Upper lobe of left lung (tissue), 6 donors: ENCODE data around the gene PALLD. TPM values are rescaled to one million over a fixed set of nuclear protein-coding genes. Genes with fewer than 3 reads are reported as not detected.

Source experiments
- ATAC-seq, 2 donors: fragments of 200-7000 bp; cut with Tn5 transposase; one replicate each; pipeline ENCODE4 v1.9.1; 2022; ENCODE audit warnings: mild to moderate bottlenecking in 2 of 2, moderate library complexity in 2 of 2; ENCODE audit not compliant: low FRiP score in 2 of 2
- DNase-seq, 2 donors: peaks; one replicate each; pipeline ENCODE4 v3.0.0-alpha.2; 2019 to 2020
- H3K27ac ChIP-seq, 4 donors: fragments of 200-600 bp; sonication (generic); one replicate each; pipeline ENCODE4 v1.5.1; 2016 to 2019
- H3K27me3 ChIP-seq, 4 donors: fragments of 200-600 bp; sonication (generic); one replicate each; pipeline ENCODE4 v1.5.1; 2017 to 2019
- H3K36me3 ChIP-seq, 4 donors: fragments of 200-600 bp; sonication (generic); one replicate each; pipeline ENCODE4 v1.5.1; 2016 to 2019
- H3K4me1 ChIP-seq, 4 donors: fragments of 200-600 bp; sonication (generic); one replicate each; pipeline ENCODE4 v1.5.1; 2018 to 2019
- H3K4me3 ChIP-seq, 4 donors: fragments of 200-600 bp; sonication (generic); one replicate each; pipeline ENCODE4 v1.5.1; 2017 to 2019; ENCODE audit warnings: mild to moderate bottlenecking in 2 of 4, moderate library complexity in 1 of 4
- H3K9me3 ChIP-seq, 4 donors: fragments of 200-600 bp; sonication (generic); one replicate each; pipeline ENCODE4 v1.5.1; 2018 to 2019
- CTCF ChIP-seq, 6 experiments: fragments of 450-650 bp in 4 of 6; fragments of 200-600 bp in 2 of 6; sonication (generic) in 2 of 6; IDR thresholded peaks; one replicate each; pipeline ENCODE4 v1.5.1; 2016 to 2019; ENCODE audit warnings: antibody characterized with exemption in 6 of 6
- EP300 ChIP-seq, 4 donors: sonication (generic); formaldehyde crosslinking; IDR thresholded peaks; one replicate each; pipeline ENCODE4 v1.5.1; 2017; ENCODE audit warnings: antibody characterized with exemption in 4 of 4, control low read depth in 2 of 4
- POLR2A ChIP-seq, 4 donors: fragments of 450-650 bp; IDR thresholded peaks; one replicate each; pipeline ENCODE4 v1.5.1; 2016 to 2017; ENCODE audit warnings: antibody characterized with exemption in 4 of 4, mild to moderate bottlenecking in 2 of 4
- POLR2AphosphoS5 ChIP-seq, 2 donors: sonication (generic); formaldehyde crosslinking; IDR thresholded peaks; one replicate each; pipeline ENCODE4 v1.5.1; 2017; ENCODE audit warnings: antibody characterized with exemption in 2 of 2
- WGBS, 2 donors: methylation state at CpG; one replicate each; pipeline ENCODE4 v1.1.5; 2017 to 2018; 5-methylcytosine and 5-hydroxymethylcytosine counted together
- total RNA-seq, 6 donors: library from RNA; depleted of rRNA in 4 of 6; stranded (reverse); fragments of >200 nt in 4 of 6; gene quantifications; one replicate each; pipeline versions ENCODE4 v1.1.0 to v1.2.1, GENCODE V29; 2016 to 2021
- donor health status: DM: no; HTN: no; CAD: no; lungs with moderate emphysema.
- donor health status: DM: no; HTN: yes; CAD: no; lungs with severe emphysema.

The PALLD gene
- total RNA-seq, 6 donors from 2014 or later = 63.9 to 175 (median 134) TPM

GRCh38 chr4:168874083-168874482 is 377.2 kb downstream of the PALLD start:
- H3K36me3 ChIP-seq = no peaks in the 10 kb centered on the region
- TF ChIP-seq POLR2AphosphoS5 (IDR thresholded peaks at IDR 0.05) (no peak), POLR2A (IDR thresholded peaks at IDR 0.05) (no peak), CTCF (IDR thresholded peaks at IDR 0.05) (no peak), EP300 (IDR thresholded peaks at IDR 0.05) (no peak)
- ATAC-seq = no peak
- no peaks in the 10 kb centered on the region for H3K9me3 ChIP-seq
- peaks cover 6 to 21% (median 16%) of the 10 kb centered on the region in 4 donors for H3K4me1 ChIP-seq
- H3K27ac ChIP-seq = no peak overlapping the region
- no peak overlapping the region for H3K4me3 ChIP-seq
- DNase-seq = no peak
- H3K27me3 ChIP-seq = peaks cover 0 to 10% (median 0%) of the 10 kb centered on the region in 4 donors
- 78 to 85% methylated on average over 2 of the region's 2 CpGs for WGBS, 2 donors

- no peaks in the 10 kb centered on the region for H3K36me3 ChIP-seq
- DNase-seq (no peak), ATAC-seq (no peak)
- H3K27me3 ChIP-seq = peaks cover 0 to 10% (median 0%) of the 10 kb centered on the region in 4 donors
- peaks cover 11 to 25% (median 19%) of the 10 kb centered on the region in 4 donors for H3K4me1 ChIP-seq
- no peak for TF ChIP-seq CTCF (IDR thresholded peaks at IDR 0.05)
- TF ChIP-seq POLR2AphosphoS5 (IDR thresholded peaks at IDR 0.05) = no peak
- no peak for TF ChIP-seq POLR2A (IDR thresholded peaks at IDR 0.05)
- TF ChIP-seq EP300 (IDR thresholded peaks at IDR 0.05) = no peak
- H3K9me3 ChIP-seq = no peaks in the 10 kb centered on the region
- no peak overlapping the region for H3K27ac ChIP-seq
- 81 to 83% methylated on average over 1 of the region's 1 CpG for WGBS, 2 donors
- no peak overlapping the region for H3K4me3 ChIP-seq
Observed at GRCh38 chr4:168876106-168876505, 379.3 kb downstream of the PALLD start.

- WGBS, 2 donors = 10 to 32% methylated on average over 26 to 66 of the region's 108 CpGs
- peak; percentile 65 to 87 for ATAC-seq
- H3K27ac ChIP-seq = peak overlapping the region; percentile 48 to 84 (median 72)
- H3K27me3 ChIP-seq = peaks cover 0 to 10% (median 0%) of the 10 kb centered on the region in 4 donors
- H3K9me3 ChIP-seq = no peaks in the 10 kb centered on the region
- peak; percentile 51 to 92 for DNase-seq
- H3K4me3 ChIP-seq = peak overlapping the region; percentile 0 to 60 (median 54)
- TF ChIP-seq POLR2A (IDR thresholded peaks at IDR 0.05) (peak in 1 of 4 donors; percentile 52), EP300 (IDR thresholded peaks at IDR 0.05) (no peak), CTCF (IDR thresholded peaks at IDR 0.05) (no peak)
- peaks cover 11 to 25% (median 19%) of the 10 kb centered on the region in 4 donors for H3K4me1 ChIP-seq
- H3K36me3 ChIP-seq = peaks cover 0 to 6% (median 0%) of the 10 kb centered on the region in 4 donors
Observed at GRCh38 chr4:168877511-168878491, 380.9 kb downstream of the PALLD start.

GRCh38 chr4:168878623-168879022 is 381.8 kb downstream of the PALLD start:
- 70 to 84% methylated on average over 2 of the region's 2 CpGs for WGBS, 2 donors
- Histone ChIP-seq H3K4me1 (peaks cover 11 to 25% (median 19%) of the 10 kb centered on the region in 4 donors), H3K36me3 (peaks cover 0 to 6% (median 0%) of the 10 kb centered on the region in 4 donors), H3K27ac (peak overlapping the region in 3 of 4 donors; percentile 48 to 84 (median 75)), H3K4me3 (peak overlapping the region in 2 of 4 donors; percentile 52 to 56), H3K9me3 (no peaks in the 10 kb centered on the region), H3K27me3 (peaks cover 0 to 10% (median 0%) of the 10 kb centered on the region in 4 donors)
- ATAC-seq = no peak
- no peak for DNase-seq
- no peak for TF ChIP-seq POLR2A (IDR thresholded peaks at IDR 0.05)
- TF ChIP-seq CTCF (IDR thresholded peaks at IDR 0.05) = no peak
- no peak for TF ChIP-seq EP300 (IDR thresholded peaks at IDR 0.05)
- TF ChIP-seq POLR2AphosphoS5 (IDR thresholded peaks at IDR 0.05) = no peak
